Lower leg skin (tissue), 4 donors: ENCODE data around the gene UBAC2. TPM values are rescaled to one million over a fixed set of nuclear protein-coding genes. Genes with fewer than 3 reads are reported as not detected.

ENCODE experiments used
- DNase-seq, 2 donors: peaks; one replicate each; pipeline ENCODE4 v3.0.0-alpha.2; 2019; ENCODE audit warnings: low spot score in 2 of 2
- H3K4me3 ChIP-seq: fragments of 200-600 bp; sonication (generic); 2 replicates; pipeline ENCODE4 v1.5.1; 2017; ENCODE audit warnings: mild to moderate bottlenecking, low read depth; ENCODE audit not compliant: poor library complexity, severe bottlenecking
- POLR2A ChIP-seq, 2 donors: fragments of 450-650 bp; IDR thresholded peaks; one replicate each; pipeline ENCODE4 v1.6.1; 2016 to 2017; ENCODE audit warnings: antibody characterized with exemption in 2 of 2, mild to moderate bottlenecking in 1 of 2, moderate library complexity in 1 of 2
- WGBS, 2 donors: methylation state at CpG; one replicate each; pipeline ENCODE4 v1.1.5; 2018; 5-methylcytosine and 5-hydroxymethylcytosine counted together
- intact Hi-C: fragments of 100-400 bp; cut with DNase I; formaldehyde crosslinking; loops from one replicate; pipeline ENCODE4 v1.15.0; 2023; ENCODE audit warnings: low total_unique reads
- total RNA-seq, 4 donors: library from RNA; depleted of rRNA; stranded (reverse); fragments of >200 nt; gene quantifications; one replicate each; pipeline ENCODE4 v1.1.0, GENCODE V29; 2016
- TF ChIP-seq, protein P1 (sequence below), 3 donors: fragments of 450-650 bp; IDR thresholded peaks; one replicate each; pipeline ENCODE4 v1.5.1; 2016; ENCODE audit warnings: antibody characterized with exemption in 3 of 3, mild to moderate bottlenecking in 3 of 3, moderate library complexity in 2 of 3

Gene UBAC2
- total RNA-seq, 4 donors from 2014 or later, result 94.8 to 125 (median 106) TPM

DNA sequence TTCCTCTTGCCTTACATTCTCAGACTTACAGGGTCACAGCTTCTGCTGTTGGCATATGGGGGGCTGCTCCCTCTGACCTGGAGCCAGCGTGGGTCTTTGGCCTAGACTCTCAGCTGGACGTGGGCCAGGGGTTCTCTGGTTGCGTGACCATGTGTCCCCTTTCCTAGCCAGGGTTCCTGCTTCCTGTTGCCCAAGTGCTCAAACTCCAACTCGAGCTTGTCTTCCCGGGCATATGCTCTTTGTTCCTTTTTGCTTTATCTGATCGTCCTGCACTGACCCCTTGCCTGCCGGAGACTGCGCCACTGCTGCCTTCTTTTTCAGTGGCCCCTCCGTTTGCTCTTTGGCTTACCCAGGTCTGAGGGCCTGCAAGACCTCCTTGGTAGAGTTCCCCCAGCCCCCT, 131.8 kb downstream of the UBAC2 start:
- no peak overlapping the region for H3K4me3 ChIP-seq
- no peak for DNase-seq
- 85 to 93% methylated on average over 9 of the region's 9 CpGs for WGBS, 2 donors
- intact Hi-C loops, result no loop called here
- TF ChIP-seq POLR2A (IDR thresholded peaks at IDR 0.05), result no peak
- TF ChIP-seq, protein P1, sequence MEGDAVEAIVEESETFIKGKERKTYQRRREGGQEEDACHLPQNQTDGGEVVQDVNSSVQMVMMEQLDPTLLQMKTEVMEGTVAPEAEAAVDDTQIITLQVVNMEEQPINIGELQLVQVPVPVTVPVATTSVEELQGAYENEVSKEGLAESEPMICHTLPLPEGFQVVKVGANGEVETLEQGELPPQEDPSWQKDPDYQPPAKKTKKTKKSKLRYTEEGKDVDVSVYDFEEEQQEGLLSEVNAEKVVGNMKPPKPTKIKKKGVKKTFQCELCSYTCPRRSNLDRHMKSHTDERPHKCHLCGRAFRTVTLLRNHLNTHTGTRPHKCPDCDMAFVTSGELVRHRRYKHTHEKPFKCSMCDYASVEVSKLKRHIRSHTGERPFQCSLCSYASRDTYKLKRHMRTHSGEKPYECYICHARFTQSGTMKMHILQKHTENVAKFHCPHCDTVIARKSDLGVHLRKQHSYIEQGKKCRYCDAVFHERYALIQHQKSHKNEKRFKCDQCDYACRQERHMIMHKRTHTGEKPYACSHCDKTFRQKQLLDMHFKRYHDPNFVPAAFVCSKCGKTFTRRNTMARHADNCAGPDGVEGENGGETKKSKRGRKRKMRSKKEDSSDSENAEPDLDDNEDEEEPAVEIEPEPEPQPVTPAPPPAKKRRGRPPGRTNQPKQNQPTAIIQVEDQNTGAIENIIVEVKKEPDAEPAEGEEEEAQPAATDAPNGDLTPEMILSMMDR (IDR thresholded peaks at IDR 0.05), result no peak

DNA sequence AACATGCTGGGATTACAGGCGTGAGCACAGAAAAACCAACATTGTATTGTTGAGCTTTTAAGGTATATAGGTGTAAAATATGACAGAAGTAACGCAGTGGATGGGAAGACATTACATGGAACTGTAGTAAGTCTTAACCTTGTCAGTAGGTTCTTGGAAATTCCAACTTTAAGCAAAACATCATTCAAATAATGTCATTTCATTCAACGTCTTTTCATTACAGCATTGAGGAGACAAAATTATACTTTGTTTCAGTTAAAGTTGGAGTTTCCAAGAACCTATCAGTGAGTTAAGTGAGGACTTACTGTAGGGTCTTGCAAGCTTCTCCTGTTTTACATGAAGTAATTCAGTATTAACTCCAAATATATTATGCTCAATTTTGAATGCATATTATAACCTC, 133.6 kb downstream of the UBAC2 start:
- no peak overlapping the region for H3K4me3 ChIP-seq
- TF ChIP-seq, protein P1 (IDR thresholded peaks at IDR 0.05), result no peak
- no peak for TF ChIP-seq POLR2A (IDR thresholded peaks at IDR 0.05)
- DNase-seq, result no peak
- intact Hi-C loops, result no loop called here
- 93 to 95% methylated on average over 3 of the region's 3 CpGs for WGBS, 2 donors

DNA sequence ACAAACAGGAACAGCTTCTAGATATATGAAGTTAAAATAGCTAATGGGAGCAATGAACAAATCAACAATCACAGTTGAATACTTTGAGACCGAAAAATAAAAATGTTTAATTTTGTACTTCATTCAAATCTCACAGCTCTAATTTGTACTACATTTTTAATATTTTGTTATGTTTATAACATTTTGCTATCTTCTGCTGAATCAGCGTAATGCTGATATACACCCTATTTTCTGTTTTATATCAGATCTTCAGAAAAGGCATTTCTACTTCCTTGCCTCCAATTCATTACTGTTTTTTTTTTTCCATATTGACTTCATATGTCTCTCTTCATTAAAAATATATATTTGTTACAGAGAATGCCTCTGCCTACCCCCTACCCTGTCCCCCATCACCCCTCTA, 134.4 kb downstream of the UBAC2 start:
- intact Hi-C loops, result no loop called here

DNA sequence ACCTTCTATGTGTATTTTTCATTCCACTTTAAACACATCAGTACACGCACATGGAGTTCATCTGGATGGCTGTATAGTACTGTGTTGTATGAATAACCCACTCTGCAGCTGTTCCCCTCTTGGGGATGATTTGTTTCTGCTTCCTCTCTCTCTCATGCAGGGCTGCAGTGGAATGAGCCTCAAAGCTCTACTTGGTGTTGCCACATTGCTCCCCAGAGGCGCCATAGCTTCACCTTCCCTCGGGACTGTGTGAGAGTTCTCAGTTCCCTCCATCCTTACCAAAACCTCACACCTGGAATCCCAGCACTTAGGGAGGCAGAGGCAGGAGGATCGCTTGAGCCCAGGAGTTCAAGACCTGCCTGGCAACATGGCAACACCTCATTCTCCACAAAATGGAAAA, 134.9 kb downstream of the UBAC2 start:
- DNase-seq, result no peak
- TF ChIP-seq, protein P1 (IDR thresholded peaks at IDR 0.05), result no peak
- no peak for TF ChIP-seq POLR2A (IDR thresholded peaks at IDR 0.05)
- 72 to 81% methylated on average over 4 of the region's 4 CpGs for WGBS, 2 donors

More for the DNA sequence above, 134.4 kb downstream of the UBAC2 start:
- DNase-seq, result no peak
- H3K4me3 ChIP-seq, result no peak overlapping the region
- WGBS, 2 donors, result 92 to 96% methylated on average over 2 of the region's 2 CpGs
- TF ChIP-seq, protein P1 (IDR thresholded peaks at IDR 0.05), result no peak
- TF ChIP-seq POLR2A (IDR thresholded peaks at IDR 0.05), result no peak

DNA sequence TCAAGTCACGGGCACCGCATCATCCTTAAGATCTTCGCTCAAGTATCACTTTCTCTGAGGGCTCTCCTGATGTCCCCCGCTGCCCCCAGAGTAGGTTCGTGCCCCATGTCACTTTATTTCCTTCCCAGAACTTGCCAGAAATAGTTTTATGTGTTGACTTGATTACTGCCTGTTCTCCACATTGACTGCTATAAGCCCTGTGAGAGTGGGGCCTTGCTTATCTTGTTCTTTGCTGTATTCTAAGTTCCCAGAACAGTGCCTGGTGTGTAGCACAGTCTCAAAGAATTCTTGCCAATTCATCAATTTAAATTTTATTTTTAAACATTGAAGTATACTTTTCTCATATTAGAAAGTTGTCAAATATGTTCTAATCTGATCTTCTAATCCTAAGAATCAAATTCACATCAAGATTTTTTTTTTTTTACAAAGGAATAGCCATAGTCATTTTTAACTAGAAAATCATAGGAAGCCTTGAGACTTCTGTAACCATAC, 138.6 kb downstream of the UBAC2 start:
- no peak for DNase-seq
- WGBS, 2 donors, result 88 to 93% methylated on average over 5 of the region's 5 CpGs
- TF ChIP-seq, protein P1 (IDR thresholded peaks at IDR 0.05), result no peak
- no peak for TF ChIP-seq POLR2A (IDR thresholded peaks at IDR 0.05)
- no peak overlapping the region for H3K4me3 ChIP-seq
- intact Hi-C loops, result no loop called here

More for the DNA sequence above, 134.9 kb downstream of the UBAC2 start:
- intact Hi-C loops, result no loop called here
- no peak overlapping the region for H3K4me3 ChIP-seq

DNA sequence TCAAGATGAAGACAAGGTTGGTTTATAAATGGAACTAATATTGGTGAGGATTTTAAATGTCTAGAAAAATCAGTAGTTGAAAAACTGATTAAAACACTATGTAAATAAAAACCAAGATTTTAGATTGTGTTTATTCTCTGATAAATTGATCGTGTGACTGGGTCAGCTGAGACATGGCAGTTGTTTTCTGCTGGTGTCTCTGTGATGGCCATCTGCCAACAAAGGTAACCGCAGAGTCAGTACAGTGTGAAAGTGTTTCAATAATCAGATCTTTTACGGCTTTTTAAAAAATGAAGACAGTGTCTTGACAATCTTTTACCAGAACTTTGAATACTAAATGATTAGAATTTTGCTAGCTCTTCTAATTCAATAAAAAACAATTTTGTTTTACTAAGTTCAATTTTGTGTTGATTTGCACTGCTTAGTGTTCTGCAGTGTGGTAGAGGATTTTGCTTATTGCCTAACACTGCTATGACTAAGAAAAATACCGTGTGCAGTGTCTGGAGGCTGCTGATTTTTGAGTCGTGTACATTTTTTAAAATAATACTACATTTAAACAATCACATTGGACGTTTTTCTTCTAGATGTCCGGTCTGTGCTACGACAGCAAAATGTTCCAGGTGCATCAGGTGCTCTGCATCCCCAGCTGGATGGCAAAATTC, 139.2 kb downstream of the UBAC2 start:
- 80 to 81% methylated on average over 8 of the region's 8 CpGs for WGBS, 2 donors
- intact Hi-C loops, result no loop called here
- TF ChIP-seq, protein P1 (IDR thresholded peaks at IDR 0.05), result no peak
- TF ChIP-seq POLR2A (IDR thresholded peaks at IDR 0.05), result no peak

More for the DNA sequence above, 139.2 kb downstream of the UBAC2 start:
- H3K4me3 ChIP-seq, result no peak overlapping the region
- no peak for DNase-seq
